SH-SY5Y (cell line): ENCODE results near the gene ZNF350.

Experiments
- GATA2 ChIP-seq: IDR thresholded peaks from 2 replicates; pipeline ENCODE4 v1.6.1; 2011; ENCODE audit warnings: mild to moderate bottlenecking, low read depth, low read length
- GATA3 ChIP-seq: IDR thresholded peaks from 2 replicates; pipeline ENCODE4 v1.6.1; 2011; ENCODE audit warnings: low read depth, mild to moderate bottlenecking, low read length, moderate library complexity

GRCh38 chr19:51915324-51915867 is 71.2 kb downstream of the ZNF350 start:
- no peak for TF ChIP-seq GATA2
- no peak for TF ChIP-seq GATA3
